ENCODE results near the gene DHRS7C.

Gene DHRS7C

DNA sequence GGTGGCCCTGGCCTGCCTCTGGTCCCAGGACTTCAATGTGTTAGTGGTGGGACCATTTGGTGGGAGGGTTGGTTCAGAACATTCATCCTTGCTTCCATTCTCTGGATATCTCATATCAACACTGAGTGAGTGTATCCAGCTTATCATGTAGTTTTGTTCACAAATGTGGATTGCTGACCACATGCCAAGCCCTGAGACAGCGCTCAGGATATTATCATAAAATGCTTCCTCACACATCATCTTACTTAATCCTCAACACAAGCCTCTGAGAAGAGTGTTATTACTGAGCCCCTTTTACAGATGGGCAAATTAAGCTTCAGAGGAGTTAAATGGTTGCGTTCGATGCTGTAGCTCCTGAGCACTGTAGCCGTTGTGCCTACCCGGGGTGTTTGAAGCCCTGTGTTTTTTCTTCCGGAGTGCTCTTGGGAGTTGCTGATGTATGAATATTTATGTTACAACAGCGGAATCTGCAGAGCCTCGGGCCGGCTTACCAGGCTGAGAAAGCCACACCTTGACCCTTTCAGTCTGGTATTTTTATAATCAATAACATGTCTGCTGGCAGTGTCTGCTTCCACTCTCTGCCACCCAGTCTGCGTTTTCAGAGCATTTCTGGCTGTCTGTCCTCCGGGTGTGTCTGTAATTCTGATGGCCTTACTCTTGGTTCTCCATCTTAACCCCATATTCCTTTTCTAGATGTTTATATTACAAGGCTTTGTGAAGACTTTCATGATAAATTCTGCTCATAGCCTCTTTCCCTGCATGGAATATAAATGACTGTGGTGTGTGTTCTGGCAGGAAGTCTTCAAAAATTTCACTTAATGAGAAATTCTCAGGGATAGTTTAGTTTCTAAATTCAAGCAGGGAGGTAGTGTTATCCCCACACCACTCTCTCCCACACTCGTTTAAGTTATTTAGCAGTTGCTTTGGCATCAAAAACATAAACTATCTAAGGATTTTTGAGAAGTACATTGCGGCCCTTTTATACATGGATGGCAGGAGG lies 37.2 kb upstream of the DHRS7C start:
- Histone ChIP-seq H3K36me3 (ENCODE audit: insufficient read depth, low read length) (no peaks in the 10 kb centered on the region), H3K4me2 (ENCODE audit: insufficient read depth, low read length) (no peak overlapping the region), H3K9me3 (ENCODE audit: insufficient read depth, low read length, severe bottlenecking) (no peaks in the 10 kb centered on the region), H2AFZ (ENCODE audit: low read depth, low read length) (no peak overlapping the region), H3K4me1 (ENCODE audit: insufficient read depth, low read length) (no peaks in the 10 kb centered on the region), H3K79me2 (ENCODE audit: insufficient read depth, low read length) (no peaks in the 10 kb centered on the region), H4K20me1 (ENCODE audit: insufficient read depth, low read length) (no peaks in the 10 kb centered on the region; the same call in 1 of the 2 replicates), H3K27ac (ENCODE audit: low read length) (no peak overlapping the region), H3K27me3 (ENCODE audit: insufficient read depth, low read length, poor library complexity) (peaks cover 4% of the 10 kb centered on the region), H3K9ac (ENCODE audit: low read depth, low read length) (no peak overlapping the region), H3K4me3 (ENCODE audit: low read depth in 1 of 2, low read length in 2 of 2) (no peak overlapping the region)
- no peak for DNase-seq
- no peak for ATAC-seq (ENCODE audit: insufficient read depth, low read depth)
- TF ChIP-seq, protein P1, sequence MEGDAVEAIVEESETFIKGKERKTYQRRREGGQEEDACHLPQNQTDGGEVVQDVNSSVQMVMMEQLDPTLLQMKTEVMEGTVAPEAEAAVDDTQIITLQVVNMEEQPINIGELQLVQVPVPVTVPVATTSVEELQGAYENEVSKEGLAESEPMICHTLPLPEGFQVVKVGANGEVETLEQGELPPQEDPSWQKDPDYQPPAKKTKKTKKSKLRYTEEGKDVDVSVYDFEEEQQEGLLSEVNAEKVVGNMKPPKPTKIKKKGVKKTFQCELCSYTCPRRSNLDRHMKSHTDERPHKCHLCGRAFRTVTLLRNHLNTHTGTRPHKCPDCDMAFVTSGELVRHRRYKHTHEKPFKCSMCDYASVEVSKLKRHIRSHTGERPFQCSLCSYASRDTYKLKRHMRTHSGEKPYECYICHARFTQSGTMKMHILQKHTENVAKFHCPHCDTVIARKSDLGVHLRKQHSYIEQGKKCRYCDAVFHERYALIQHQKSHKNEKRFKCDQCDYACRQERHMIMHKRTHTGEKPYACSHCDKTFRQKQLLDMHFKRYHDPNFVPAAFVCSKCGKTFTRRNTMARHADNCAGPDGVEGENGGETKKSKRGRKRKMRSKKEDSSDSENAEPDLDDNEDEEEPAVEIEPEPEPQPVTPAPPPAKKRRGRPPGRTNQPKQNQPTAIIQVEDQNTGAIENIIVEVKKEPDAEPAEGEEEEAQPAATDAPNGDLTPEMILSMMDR (IDR thresholded peaks at IDR 0.05; ENCODE audit: borderline replicate concordance, extremely low read depth, low read length, poor library complexity, severe bottlenecking), result no peak
- TF ChIP-seq EZH2 (IDR thresholded peaks at IDR 0.05; ENCODE audit: borderline replicate concordance, low read depth, low read length, severe bottlenecking), result no peak

DNA sequence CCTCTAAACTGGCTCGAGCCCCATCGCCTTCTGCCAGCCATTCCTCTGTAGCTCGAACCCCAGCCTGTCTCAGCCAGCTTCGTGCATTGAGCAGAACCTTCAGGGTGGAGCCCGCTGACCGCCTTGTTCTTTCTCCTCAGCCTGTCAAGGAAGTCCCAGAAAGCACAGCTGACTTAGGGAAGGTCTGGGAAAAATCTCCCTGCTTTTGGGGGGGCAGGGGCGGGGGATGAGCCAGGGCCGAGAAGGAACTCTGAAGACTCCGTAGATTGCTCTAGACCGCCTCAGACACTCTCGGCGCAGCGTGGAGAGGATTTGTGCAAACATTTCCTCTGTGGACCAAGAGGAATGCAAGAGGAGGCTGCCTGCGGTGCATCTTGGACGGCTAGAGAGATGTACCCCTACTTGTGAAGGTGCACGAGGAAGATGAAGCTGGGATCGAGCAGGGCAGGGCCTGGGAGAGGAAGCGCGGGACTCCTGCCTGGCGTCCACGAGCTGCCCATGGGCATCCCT lies 34.3 kb upstream of the DHRS7C start, which contains the start of gene GLP2R:
GLP2R (plus strand) TSS at position 284 of the 510 bp plus-strand sequence; CDS start at position 424, 140 bp downstream.
- Histone ChIP-seq H2AFZ (ENCODE audit: low read depth, low read length) (no peak within 1 kb of the TSS), H3K27ac (ENCODE audit: low read length) (no peak within 1 kb of the TSS), H3K27me3 (ENCODE audit: insufficient read depth, low read length, poor library complexity) (peaks cover 4% of the 10 kb centered on the region), H3K4me2 (ENCODE audit: insufficient read depth, low read length) (no peak within 1 kb of the TSS), H3K4me1 (ENCODE audit: insufficient read depth, low read length) (no peaks in the 10 kb centered on the region), H3K79me2 (ENCODE audit: insufficient read depth, low read length) (no peaks in the 10 kb centered on the region), H3K9me3 (ENCODE audit: insufficient read depth, low read length, severe bottlenecking) (no peaks in the 10 kb centered on the region), H3K4me3 (ENCODE audit: low read depth in 1 of 2, low read length in 2 of 2) (no peak within 1 kb of the TSS), H3K36me3 (ENCODE audit: insufficient read depth, low read length) (no peaks in the 10 kb centered on the region), H3K9ac (ENCODE audit: low read depth, low read length) (no peak within 1 kb of the TSS), H4K20me1 (ENCODE audit: insufficient read depth, low read length) (no peaks in the 10 kb centered on the region; the same call in 1 of the 2 replicates)
- no peak for ATAC-seq (ENCODE audit: insufficient read depth, low read depth)
- DNase-seq, result no peak
- TF ChIP-seq EZH2 (IDR thresholded peaks at IDR 0.05; ENCODE audit: borderline replicate concordance, low read depth, low read length, severe bottlenecking), result no peak
- TF ChIP-seq, protein P1 (IDR thresholded peaks at IDR 0.05; ENCODE audit: borderline replicate concordance, extremely low read depth, low read length, poor library complexity, severe bottlenecking), result no peak

DNA sequence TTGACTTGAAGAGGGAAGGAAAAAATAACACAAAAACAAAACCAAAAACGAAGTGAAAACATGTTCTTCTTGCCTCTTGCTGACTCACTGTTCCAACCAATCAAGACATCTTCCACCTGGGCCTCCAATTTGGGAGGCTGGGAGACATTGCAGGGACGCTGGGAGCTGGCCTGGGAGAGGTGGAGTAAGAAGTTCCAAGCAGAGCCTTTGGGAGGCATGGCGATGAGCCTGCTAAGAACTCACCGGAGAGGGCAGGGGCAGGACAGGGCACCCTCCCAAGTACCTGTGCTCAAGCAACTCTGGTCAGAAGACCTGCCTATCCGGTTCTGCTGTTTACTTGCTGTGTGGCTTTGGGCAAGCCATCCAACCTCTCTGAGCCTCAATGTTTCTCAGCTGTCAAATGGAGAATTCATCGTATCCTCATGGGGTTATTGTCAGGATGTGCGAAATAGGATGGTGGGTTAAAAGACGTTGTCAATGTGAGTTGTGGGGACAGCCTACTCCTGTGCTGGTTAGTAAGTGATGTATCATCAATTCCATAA lies 33.5 kb upstream of the DHRS7C start:
- no peaks in the 10 kb centered on the region; the same call in 1 of the 2 replicates for H4K20me1 ChIP-seq (ENCODE audit: insufficient read depth, low read length)
- H3K36me3 ChIP-seq (ENCODE audit: insufficient read depth, low read length), result no peaks in the 10 kb centered on the region
- H3K79me2 ChIP-seq (ENCODE audit: insufficient read depth, low read length), result no peaks in the 10 kb centered on the region
- no peak for ATAC-seq (ENCODE audit: insufficient read depth, low read depth)
- DNase-seq, result no peak
- H3K4me1 ChIP-seq (ENCODE audit: insufficient read depth, low read length), result no peaks in the 10 kb centered on the region
- no peak overlapping the region for H3K4me3 ChIP-seq (ENCODE audit: low read depth in 1 of 2, low read length in 2 of 2)
- no peak overlapping the region for H3K4me2 ChIP-seq (ENCODE audit: insufficient read depth, low read length)
- no peak overlapping the region for H2AFZ ChIP-seq (ENCODE audit: low read depth, low read length)
- TF ChIP-seq EZH2 (IDR thresholded peaks at IDR 0.05; ENCODE audit: borderline replicate concordance, low read depth, low read length, severe bottlenecking), result no peak
- TF ChIP-seq, protein P1 (IDR thresholded peaks at IDR 0.05; ENCODE audit: borderline replicate concordance, extremely low read depth, low read length, poor library complexity, severe bottlenecking), result no peak
- no peaks in the 10 kb centered on the region for H3K9me3 ChIP-seq (ENCODE audit: insufficient read depth, low read length, severe bottlenecking)
- H3K27ac ChIP-seq (ENCODE audit: low read length), result no peak overlapping the region
- no peak overlapping the region for H3K9ac ChIP-seq (ENCODE audit: low read depth, low read length)
- H3K27me3 ChIP-seq (ENCODE audit: insufficient read depth, low read length, poor library complexity), result peaks cover 4% of the 10 kb centered on the region
